DMS153 (cell line): Measurements from ENCODE around the gene VSTM2L.
A peak's percentile ranks its signal among the peaks of the same experiment; 100 is the strongest.
"Not testable (repeated sequence)": the region's sequence is repeated elsewhere in the genome, so short reads cannot be mapped to it uniquely, and the experiment has no call there.

Experiments
- DNase-seq: peaks from one replicate; lab custom pipeline; 2025; lab: John Stamatoyannopoulos, UW

Gene VSTM2L

GRCh38 chr20:37937686-37938085 is 34.8 kb downstream of the VSTM2L start:
- DNase-seq, result no peak

DNA sequence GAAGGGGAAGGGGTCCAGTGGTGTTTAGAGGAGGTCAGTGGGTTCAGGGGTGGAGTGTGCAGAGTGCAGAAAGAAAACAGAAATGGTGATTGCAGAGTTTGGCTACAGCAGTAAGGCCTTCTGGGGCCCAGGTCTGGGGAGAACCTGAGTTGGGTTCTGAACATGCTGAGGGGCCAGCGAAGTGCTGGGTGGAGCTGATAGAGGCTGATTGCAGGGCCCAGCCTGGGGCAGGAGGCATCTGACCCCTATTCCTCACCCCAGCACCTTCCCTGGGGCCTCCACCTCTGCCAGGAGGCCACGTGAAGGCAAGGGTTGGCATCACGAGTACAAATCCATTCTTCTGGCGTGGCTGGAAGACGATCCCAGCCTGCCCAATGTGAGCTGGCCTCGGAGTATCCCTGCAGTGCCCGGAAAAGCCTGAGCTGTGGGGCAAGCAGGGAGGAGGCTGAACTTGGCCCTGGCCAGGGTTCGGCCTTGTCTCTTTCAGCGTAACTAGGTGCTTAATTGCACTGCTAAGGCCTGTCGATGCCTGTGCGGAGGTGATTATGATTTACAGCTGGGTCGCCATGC is 35.3 kb downstream of the VSTM2L start:
- DNase-seq, result no peak

- DNase-seq, result no peak
Measured at GRCh38 chr20:37938954-37939353, 36.0 kb downstream of the VSTM2L start.

DNA sequence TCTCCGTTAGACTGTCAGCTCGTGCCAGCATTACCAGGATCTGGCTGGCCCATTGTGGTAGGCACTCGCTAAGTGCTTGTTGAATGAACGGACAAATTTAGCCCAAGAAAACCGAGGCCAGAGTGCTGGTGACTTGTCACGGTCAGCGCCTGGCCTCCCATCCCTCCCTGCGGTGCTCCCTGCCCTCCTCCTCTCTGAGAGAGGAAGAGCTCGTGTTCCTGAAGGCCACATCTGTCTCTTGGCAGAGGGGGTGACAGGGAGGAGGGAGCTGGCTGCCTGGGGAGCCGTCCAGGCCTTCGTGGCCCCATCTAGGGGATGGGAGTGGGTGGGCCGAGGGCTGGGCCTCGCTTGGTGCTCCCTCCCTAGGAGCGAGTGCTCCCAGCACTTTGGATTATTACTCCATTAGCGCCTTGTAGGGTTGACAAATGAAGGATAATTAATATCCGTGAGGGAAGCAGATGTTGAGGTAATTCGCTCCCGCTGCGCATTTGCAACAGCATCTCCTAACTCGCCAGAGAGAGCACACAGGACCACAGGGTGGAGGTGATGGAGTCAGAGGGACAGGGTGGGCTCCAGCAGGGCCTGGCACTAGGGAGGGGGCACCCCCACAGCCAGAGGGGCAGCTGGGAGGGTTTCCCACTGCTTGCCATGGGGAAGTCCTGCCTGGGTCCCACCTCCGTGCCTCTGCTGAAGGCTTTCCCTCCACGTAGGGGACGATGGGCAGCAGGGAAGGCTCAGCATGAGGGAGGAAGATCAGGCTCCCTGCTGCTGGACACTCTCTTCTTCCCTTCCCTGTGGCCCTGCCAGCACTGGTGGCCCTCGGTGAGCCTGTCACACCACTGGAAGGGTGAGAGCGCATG is 37.0 kb downstream of the VSTM2L start:
- DNase-seq, result no peak

GRCh38 chr20:37940858-37941257 is 37.9 kb downstream of the VSTM2L start:
- no peak for DNase-seq

- DNase-seq, result no peak
Measured at GRCh38 chr20:37941332-37941731, 38.4 kb downstream of the VSTM2L start.

GRCh38 chr20:37941992-37942391 is 39.1 kb downstream of the VSTM2L start:
- DNase-seq, result no peak

DNA sequence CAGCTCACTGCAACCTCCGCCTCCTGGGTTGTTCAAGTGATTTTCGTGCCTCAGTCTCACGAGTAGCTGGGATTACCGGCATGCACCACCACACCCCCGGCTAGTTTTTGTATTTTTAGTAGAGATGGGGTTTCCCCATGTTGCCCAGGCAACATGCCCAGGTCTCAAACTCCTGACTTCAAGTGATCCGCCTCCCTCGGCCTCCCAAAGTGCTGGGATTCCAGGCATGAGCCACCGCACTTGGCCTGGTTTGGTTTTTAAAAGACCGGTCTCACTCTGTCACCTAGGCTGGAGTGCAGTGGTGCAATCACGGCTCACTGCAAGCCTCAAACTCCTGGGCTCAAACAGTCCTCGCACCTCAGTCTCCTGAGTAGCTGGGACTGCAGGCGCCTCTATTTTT is 40.1 kb downstream of the VSTM2L start:
- no peak for DNase-seq

GRCh38 chr20:37943501-37944455 is 40.9 kb downstream of the VSTM2L start:
- no peak for DNase-seq

GRCh38 chr20:37944456-37944981 is 41.6 kb downstream of the VSTM2L start:
- DNase-seq, result no peak

- DNase-seq, result no peak
Measured at GRCh38 chr20:37945091-37945547, 42.2 kb downstream of the VSTM2L start.

- DNase-seq, result no peak
Measured at GRCh38 chr20:37946946-37947345, 44.0 kb downstream of the VSTM2L start.

GRCh38 chr20:37947943-37948342 is 45.0 kb downstream of the VSTM2L start:
- DNase-seq, result no peak

GRCh38 chr20:37948956-37949355 is 46.0 kb downstream of the VSTM2L start:
- no peak for DNase-seq

DNA sequence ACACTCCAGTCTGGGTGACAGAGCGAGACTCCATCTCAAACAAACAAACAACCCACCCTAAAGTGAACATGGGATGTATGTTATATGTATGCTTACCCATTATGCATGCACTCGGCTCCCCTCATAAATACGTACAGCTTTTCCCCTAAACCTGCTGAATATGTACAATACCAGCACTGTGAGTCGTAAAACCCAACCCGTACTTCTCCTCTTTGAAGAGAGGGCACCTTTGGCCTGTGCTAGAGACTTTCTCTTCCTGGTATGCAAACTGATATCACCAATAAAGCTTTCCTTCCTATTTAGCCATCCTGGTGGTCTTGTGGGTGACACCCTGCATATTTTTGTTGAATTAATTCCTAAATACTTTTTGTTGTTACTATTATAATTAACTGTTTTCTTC is 51.3 kb downstream of the VSTM2L start:
- no peak for DNase-seq

GRCh38 chr20:37954626-37955025 is 51.7 kb downstream of the VSTM2L start:
- DNase-seq, result no peak

DNA sequence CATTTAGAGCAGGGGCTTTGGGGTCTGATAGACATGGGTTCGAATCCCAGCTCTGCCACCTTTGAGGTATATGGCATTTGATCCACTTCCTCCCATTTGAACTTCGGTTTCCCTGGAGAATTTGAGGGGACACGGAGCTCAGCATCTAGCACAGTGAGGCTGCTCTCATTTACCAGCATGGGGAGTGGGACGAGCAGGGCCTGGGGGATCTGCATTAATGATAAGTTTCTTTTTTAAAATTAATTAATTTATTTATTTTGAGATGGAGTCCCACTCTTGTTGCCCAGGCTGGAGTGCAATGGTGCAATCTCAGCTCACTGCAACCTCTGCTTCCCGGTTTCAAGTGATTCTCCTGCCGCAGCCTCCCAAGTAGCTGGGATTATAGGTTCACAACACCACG is 52.6 kb downstream of the VSTM2L start:
- no peak for DNase-seq

DNA sequence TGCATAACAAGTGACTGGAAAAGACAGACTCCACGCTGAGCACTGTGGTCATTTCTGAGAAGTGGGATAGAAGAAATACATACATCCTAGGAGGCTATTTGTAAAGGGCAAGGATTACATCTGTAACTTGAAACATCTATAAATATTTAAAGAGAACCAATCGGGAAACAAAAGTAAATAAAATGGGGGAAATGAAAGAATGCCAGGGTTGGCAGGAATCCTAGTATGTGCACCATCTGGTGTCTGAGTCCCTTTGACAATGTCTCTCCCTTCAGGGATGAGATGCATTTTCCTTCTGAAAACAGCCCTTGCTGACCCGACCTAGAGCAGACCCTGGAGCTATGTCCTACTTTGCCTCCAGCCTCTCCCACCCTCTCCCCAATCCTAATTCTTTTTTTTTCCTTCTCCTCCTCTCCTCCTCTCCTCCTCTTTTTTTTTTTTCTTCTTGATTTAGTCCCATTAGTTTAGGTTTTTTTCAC is 53.2 kb downstream of the VSTM2L start:
- peak; percentile 66 for DNase-seq

DNA sequence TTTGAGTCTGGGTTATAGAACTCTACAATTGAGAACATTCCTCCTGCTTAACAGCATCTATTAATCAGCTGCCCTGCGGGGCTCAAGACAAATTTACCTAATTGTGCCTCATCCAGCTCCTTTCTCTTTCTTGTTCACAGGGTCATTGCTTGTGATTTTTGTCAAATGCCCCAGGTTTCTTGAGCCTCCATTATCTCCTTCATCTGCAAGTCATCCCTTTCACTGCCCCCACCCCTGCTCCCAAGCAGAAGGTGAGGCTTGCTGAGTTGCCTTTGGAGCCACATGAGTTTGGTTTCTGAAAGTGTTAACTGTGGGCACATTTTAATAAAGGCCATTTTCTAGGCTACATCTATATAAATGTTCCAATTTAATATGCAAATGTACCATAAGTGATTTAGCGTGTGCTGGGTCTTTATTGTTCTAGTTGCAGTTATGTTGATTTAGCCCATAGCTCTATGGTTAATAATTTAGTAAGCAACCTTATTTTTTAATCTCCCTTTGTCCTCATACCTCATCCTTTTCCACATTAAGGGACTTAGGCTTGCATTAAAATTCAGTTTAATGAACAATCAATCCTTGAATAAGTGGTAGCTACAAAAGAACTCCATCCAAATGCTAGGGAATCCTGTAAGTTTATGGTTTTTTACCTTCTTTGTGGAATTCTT is 56.1 kb downstream of the VSTM2L start:
- DNase-seq, result no peak

DNA sequence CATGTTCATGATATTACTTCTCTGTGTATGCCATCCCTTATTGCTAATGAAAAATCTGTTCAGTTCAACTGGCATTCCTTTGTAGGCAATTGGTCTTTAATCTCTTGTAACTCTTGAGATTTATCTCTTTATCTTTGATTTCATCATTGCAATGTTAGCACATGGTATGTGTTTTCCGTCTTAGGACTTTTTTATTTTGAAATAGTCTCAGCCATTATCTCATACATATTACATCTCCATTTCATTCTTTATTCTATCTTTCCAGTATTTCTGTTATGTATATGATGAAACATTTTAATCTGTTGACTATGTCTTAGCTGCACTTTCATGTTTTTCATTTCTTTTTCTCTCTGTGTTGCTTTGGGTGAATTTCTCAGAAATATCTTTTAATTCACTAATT is 58.1 kb downstream of the VSTM2L start:
- DNase-seq, result no peak

DNA sequence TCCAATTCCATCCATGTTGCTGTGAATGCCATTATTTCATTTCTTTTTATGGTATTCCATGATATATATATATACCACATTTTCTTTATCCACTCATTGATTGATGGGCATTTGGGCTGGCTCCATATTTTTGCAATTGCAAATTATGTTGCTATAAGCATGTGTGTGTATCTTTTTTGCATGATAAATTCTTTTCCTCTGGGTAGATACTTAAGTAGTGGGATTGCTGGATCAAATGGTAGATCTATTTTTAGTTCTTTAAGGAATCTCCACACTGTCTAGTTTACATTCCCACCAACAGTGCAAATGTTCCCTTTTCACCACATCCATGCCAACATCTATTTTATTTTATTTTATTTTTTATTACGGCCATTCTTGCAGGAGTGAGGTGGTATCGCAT is 60.6 kb downstream of the VSTM2L start:
- not testable (repeated sequence) for DNase-seq
